Measurements from ENCODE around the gene SPIN1.

The SPIN1 gene

DNA sequence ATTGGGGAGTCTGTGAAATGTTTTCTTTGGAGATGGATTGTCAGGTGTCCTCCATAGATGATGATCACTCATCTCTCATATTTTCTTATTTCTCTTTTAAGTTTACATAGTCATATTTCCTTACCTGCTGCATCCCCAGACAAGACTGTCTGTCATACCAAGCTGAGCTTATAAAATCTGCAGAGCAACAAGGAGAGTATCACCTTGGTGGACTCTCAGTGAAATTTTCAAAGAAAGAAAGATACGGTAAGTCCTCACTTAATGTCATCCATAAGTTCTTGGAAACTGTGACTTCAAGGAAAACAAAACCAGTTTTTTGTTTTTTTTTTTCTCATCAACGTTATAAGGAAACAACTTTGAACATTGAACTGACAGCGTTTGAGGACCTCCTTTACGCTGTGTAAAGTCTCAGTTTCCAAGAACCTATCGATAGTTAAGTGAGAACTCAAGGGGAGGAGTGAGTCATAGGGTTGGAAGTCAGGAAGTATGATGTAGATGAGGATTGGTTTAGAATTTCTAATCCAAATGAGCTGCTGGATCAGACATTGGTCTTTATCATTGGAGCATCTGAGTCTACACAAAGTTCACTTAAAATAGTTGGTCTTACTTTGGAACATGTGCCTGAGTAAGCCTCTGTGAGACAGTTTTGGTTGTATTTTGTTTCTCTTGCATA is 45.5 kb downstream of the SPIN1 start:
- no peak for DNase-seq (ENCODE audit: low read depth in 4 of 4, low spot score in 1 of 4)

GRCh38 chr9:88435336-88435735 is 47.1 kb downstream of the SPIN1 start:
- DNase-seq (ENCODE audit: low read depth in 4 of 4, low spot score in 1 of 4), result no peak

DNA sequence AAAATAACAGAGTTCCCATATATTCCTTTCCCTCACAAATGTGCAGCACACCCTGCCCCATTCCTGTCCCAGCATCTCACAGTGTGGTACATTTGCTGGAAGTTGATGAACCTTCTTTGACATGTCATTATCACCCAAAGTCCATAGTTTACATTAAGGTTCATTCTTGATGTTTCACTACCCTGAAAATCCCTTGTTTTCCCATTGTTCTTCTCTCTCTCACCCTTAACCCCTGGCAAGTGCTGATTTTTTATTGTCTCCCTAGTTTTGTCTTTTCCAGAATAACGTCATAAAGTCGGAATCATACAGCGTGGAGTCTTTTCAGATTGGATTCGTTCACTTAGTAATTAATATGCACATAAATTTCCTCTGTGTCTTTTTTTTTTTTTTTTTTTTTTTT is 48.1 kb downstream of the SPIN1 start:
- no peak for DNase-seq (ENCODE audit: low read depth in 4 of 4, low spot score in 1 of 4)

- no peak for DNase-seq (ENCODE audit: low read depth in 4 of 4, low spot score in 1 of 4)
Observed at GRCh38 chr9:88437210-88438146, 49.2 kb downstream of the SPIN1 start.

- no peak for DNase-seq (ENCODE audit: low read depth in 4 of 4, low spot score in 1 of 4)
Observed at GRCh38 chr9:88438811-88439210, 50.6 kb downstream of the SPIN1 start.

DNA sequence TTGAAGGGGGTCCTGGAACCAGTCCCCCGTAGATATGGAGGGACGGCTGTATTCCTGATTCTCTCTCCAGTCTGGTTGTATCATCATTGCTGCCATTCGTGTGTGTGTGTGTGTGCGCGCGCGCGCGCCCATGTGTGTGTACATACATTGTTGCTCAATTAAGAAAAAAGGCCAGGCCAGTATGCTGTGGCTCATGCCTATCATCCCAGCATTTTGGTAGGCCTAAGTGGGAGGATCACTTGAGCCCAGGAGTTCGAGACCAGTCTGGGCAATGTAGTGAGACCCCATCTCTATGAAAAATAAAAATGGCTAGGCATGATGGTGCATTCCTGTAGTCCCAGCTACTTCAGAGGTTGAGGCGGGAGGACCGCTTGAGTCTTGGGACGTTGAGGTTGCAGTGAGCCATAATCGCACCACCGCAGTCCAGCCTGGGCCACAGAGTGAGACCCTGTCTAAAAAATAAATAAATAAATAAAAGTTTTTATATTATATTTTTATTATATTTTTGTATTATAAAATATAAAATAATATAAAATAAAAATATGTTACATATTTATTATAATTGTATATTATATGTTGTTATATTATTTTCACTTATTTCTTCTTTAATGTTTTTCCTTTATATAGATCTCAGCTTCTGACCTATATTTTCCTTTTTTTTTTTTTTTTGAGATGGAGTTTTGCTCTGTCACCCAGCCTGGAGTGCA is 53.2 kb downstream of the SPIN1 start:
- no peak for DNase-seq (ENCODE audit: low read depth in 4 of 4, low spot score in 1 of 4)

DNA sequence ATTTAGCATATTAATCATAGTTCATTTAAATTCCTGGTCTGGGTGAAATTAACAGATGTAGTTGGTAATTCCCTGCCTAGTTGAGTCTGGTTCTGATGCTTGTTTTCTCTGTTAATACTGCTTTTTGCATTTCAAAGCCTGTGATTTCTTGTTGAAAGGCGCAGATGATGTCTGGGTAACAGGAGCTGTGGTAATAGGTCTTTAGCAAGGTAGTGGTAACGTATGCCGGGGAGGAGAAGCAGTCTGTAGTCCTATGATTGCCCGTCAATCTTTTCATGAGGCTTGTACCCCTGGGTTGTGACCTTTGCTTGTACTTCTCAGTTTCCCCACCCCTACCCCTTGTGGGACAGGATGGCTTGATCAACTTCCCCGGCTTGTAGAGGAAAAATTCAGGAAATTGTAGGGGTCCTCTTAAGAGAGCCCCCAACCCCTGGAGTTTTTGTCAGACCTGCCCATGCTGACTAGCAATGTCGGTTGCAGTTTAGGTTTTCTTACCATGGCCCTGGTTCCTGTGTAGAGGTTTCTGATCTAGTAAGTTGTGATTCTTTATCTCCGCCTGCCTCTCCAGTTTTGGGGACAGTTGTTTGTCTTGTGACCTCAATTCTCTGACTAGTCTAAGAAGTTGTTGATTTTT is 55.4 kb downstream of the SPIN1 start:
- DNase-seq (ENCODE audit: low read depth in 4 of 4, low spot score in 1 of 4), result no peak

DNA sequence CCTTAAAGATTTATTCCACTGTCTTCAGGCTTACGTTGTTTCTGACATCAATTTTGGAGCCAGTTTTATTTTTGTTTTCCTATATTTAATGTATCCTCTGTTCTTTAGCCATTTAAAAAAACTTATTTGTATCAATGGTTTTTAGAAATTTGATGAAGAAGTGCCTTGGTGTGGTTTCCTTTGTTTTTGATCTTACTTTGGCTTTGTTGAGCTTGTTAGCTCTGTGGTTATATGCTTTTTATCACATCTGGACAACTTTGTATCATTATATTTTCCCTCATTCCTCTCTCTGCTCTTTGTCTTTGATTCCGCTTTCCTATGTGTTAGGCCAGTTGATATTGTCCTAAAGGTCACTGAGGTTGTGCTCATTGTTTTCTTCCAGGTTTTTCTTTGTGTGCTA is 58.5 kb downstream of the SPIN1 start:
- no peak for DNase-seq (ENCODE audit: low read depth in 4 of 4, low spot score in 1 of 4)

- no peak for DNase-seq (ENCODE audit: low read depth in 4 of 4, low spot score in 1 of 4)
Observed at GRCh38 chr9:88447431-88447830, 59.2 kb downstream of the SPIN1 start.

DNA sequence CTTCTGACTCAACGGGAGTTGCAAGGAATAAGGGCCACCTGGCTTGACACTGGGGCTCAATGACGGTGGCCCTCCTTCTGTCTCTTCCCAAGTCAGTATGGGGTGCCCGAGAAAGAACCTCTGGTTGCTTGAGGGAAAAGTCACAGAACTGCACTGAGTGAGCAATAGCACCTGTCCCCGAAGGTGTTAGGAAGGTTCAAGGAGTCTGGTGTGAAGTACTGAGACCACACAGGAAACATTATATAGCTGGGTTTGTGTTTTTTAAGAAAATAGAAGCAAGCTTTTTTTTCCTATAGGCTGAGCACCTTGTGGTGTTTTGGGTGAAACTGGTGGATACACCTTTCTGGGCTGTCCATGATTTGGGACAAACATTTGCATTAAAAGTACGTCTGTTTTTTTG is 62.9 kb downstream of the SPIN1 start:
- DNase-seq (ENCODE audit: low read depth in 4 of 4, low spot score in 1 of 4), result no peak

GRCh38 chr9:88458716-88459465 is 70.6 kb downstream of the SPIN1 start:
- no peak for DNase-seq (ENCODE audit: low read depth in 4 of 4, low spot score in 1 of 4)

DNA sequence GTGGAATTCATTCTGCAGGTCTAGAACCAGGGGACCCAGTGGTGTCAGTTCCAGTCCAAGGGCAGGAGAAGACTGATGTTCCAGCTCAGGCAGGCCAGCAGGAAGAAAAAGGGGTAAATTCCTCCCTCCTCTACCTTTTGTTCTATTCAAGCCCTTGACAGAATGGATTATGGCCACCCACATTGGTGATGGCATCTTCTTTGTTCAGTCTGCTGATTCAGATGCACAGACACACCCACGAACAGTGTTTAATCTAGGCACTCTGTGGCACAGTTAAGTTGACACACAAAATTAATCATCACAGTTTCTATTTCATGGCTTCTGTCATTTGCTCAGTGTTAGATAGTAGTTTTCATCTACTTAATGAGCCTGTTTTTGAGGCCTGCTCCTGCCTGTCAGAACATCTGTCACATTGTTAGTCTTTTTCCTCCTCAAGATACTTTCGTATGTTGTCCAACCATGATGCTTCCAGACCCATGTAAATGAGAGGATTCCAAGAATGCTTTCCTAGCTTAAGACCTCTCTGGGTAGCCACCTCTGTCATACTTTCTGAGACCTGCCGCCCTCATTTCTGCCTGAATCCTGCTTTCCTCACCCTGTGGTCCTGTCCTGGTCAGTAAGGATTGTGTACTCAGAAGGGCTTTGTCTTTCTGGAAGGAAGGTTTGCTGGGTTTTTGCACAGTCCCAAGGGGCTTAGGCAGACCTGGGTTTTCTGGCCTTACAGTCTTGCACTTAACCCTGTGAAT is 72.5 kb downstream of the SPIN1 start:
- peak in 1 of 4 experiments; percentile 14 for DNase-seq (ENCODE audit: low read depth in 4 of 4, low spot score in 1 of 4)

DNA sequence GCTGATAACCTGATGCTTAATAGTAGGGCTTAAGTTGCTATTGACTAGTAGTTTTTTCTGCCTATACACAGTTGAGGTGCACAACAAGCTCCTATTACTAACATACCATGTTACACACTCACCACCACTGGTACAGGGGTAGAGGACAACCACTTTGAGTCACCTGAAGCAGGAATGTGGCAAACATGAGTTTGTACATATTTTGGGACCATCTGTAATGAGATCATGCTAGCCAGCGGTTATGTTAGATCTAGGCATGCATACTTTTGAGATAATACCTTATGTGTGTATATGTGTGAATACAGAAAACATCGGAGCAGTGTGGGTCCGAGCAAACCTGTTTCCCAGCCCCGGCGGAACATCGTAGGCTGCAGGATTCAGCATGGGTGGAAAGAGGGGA is 73.9 kb downstream of the SPIN1 start:
- DNase-seq (ENCODE audit: low read depth in 4 of 4, low spot score in 1 of 4), result no peak

DNA sequence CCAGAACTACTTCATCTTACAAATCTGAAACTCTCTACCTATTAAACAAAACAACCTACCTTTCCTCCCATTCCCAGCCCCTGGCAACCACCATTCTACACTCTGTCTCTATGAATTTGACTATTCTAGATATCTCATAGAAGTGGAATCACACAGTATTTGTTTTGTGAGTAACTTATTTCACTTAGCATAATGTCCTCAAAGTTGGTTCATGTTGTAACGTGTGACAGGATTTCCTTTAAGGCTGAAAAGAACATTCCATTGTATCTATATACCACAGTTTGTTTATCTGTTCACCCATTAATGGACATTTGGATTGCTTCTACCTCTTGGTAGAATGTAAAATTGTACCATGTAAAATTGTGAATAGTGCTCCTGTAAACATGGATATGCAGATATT is 76.6 kb downstream of the SPIN1 start:
- DNase-seq (ENCODE audit: low read depth in 4 of 4, low spot score in 1 of 4), result no peak

- DNase-seq (ENCODE audit: low read depth in 4 of 4, low spot score in 1 of 4), result no peak
Observed at GRCh38 chr9:88468226-88468625, 80.0 kb downstream of the SPIN1 start.

GRCh38 chr9:88476491-88477271 is 88.4 kb downstream of the SPIN1 start:
- DNase-seq (ENCODE audit: low read depth in 4 of 4, low spot score in 1 of 4), result no peak

DNA sequence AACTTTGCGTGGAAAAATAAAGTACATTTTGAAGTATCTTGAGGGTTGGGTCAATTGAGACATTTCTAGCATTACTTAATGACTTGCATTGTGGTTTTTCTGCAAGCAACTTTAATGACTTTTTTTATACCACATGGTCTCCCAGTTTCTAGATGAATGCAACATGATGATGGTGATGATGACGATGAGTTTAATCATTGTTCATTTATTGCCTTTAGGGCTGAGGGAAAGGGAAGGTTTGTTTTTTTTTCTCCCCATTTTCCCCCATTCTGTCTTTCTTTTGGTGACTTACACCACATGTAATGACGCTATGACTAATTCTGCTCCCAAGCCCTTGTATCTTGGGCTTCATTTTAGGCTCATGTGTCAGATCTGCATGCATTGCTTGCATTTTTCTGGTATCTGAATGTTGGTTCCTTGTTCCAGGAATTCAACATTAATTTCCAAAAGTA is 89.1 kb downstream of the SPIN1 start:
- DNase-seq (ENCODE audit: low read depth in 4 of 4, low spot score in 1 of 4), result no peak

DNA sequence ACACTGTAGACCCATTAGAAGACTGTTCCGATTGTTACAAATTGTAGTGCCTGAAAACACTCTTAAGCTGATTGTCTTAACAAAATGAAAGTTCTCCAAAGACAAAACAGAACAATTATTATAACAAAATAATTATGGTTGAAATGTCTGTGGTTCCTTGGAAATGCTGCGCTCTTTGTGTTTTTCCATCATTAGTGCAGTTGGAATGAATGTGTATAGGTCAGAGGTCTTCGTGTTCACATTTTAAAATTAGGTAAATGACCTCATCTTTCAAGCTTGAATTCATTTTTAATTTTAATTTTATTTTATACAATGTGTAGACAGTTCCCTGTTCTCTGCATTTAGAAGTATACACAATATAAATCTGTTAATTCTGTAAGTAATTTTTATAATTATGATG is 90.0 kb downstream of the SPIN1 start:
- no peak for DNase-seq (ENCODE audit: low read depth in 4 of 4, low spot score in 1 of 4)

- DNase-seq (ENCODE audit: low read depth in 4 of 4, low spot score in 1 of 4), result no peak
Observed at GRCh38 chr9:88481933-88482332, 93.7 kb downstream of the SPIN1 start.
